Peyer's patch (tissue), 4 donors: ENCODE results near the gene ASIC5.

Experiments used
- CTCF ChIP-seq, 6 experiments: fragments of 450-650 bp in 4 of 6; fragments of 200-600 bp in 2 of 6; sonication (generic) in 1 of 6; IDR thresholded peaks; one replicate each; pipeline ENCODE4 v1.5.1; 2017 to 2019; ENCODE audit warnings: antibody characterized with exemption in 6 of 6, mild to moderate bottlenecking in 3 of 6, moderate library complexity in 1 of 6
- POLR2A ChIP-seq, 2 donors: fragments of 450-650 bp; IDR thresholded peaks; one replicate each; pipeline ENCODE4 v1.5.1; 2017; ENCODE audit warnings: antibody characterized with exemption in 2 of 2, mild to moderate bottlenecking in 2 of 2, moderate library complexity in 2 of 2

- no peak for TF ChIP-seq POLR2A (IDR thresholded peaks at IDR 0.05)
- TF ChIP-seq CTCF (IDR thresholded peaks at IDR 0.05) = no peak
Measured at GRCh38 chr4:155903453-155903852, 37.4 kb upstream of the ASIC5 start, which contains the start of gene TDO2.
